GM21576 (cell line): Measurements from ENCODE around the gene STPG1.

Experiments
- ATAC-seq: cut with Tn5 transposase; IDR thresholded peaks from one replicate; pipeline ENCODE4 v1.9.1; 2021; ENCODE audit warnings: mild to moderate bottlenecking, moderate library complexity; ENCODE audit not compliant: unreplicated experiment

Gene STPG1

DNA sequence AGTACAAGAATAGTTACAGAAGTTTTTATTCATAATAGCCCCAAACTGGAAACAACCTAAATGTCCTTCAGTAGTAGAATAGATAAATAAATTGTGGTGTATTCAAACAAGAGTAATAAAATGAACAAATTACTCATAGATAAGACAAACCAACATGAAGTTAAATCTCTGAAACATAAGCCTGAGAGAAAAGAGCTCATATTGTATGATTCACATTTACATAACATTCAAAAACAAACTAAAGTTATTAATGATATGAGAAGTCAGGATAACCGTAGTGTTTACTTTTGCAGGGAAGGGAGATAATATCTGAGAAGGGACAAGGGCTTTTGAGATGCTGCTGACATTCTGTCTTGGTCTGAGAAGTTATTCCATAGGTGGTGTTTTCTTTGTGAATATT lies 13.5 kb downstream of the STPG1 start:
- ATAC-seq = no peak

DNA sequence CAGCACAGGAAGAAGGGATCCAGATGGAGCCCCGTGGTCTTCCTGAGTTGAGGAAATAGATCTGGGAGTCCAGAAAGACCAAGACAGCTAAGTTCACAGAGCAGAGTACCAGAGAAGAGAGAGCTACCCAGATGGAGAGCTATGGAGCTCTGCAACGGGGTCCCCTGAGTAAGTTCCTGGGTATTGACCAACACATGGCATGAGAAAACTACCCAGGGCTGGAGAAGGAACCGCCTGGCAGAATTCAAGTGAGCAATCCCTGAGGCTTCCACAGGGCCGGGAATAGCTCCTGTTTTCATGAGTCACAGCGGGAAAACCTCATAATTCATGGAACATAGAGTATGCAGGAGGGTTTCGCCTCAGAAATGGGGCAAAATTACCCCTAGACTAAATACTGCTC lies 19.7 kb downstream of the STPG1 start:
- no peak for ATAC-seq

DNA sequence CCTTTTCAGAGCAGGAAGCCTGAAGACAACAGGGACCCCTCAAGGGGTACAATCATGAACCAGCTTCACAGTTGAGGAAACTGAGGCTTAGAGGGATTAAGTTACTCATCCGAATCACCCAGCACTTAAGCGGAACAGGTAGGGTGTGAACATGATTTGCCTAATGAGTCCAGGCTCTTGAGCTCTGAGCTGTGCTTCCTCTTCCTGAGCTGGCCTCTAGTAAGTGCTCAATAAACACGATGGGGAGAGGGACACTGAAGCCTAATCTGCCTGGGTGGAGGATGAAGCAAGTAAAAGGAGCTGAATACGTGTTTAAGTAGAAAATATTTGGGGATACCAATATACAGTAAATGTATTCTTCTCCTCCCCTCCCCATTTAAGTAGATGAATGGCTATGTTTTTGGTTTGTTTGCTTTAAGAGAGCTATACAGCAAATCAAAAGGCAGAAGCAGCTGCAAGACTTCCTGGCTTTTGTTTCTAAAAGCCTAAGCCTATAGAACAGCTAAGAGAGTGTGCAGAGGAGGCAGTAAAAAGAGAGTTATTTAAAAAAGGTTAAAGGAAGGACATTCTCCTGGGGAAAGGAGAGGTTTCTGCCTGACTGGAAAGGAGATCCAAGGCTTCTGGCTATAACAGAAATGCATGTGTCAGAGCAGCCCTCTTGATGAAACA lies 20.5 kb downstream of the STPG1 start:
- no peak for ATAC-seq

DNA sequence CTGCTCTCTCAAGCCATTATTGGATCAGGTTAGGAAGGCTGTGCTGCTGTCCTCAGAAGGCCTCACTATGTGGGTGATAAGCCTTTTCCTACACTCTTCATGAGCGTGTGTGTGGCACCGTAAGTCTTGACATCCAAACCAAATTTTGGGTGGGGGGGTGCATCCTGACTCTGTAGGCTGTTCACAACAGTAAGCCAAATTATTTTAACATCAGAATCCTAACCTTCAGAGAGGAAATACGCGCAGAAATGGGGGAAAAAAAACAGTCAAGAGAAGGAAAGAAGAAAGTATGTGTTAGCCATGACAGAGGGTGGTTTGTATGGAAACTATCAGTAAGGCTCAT lies 21.0 kb downstream of the STPG1 start:
- no peak for ATAC-seq

DNA sequence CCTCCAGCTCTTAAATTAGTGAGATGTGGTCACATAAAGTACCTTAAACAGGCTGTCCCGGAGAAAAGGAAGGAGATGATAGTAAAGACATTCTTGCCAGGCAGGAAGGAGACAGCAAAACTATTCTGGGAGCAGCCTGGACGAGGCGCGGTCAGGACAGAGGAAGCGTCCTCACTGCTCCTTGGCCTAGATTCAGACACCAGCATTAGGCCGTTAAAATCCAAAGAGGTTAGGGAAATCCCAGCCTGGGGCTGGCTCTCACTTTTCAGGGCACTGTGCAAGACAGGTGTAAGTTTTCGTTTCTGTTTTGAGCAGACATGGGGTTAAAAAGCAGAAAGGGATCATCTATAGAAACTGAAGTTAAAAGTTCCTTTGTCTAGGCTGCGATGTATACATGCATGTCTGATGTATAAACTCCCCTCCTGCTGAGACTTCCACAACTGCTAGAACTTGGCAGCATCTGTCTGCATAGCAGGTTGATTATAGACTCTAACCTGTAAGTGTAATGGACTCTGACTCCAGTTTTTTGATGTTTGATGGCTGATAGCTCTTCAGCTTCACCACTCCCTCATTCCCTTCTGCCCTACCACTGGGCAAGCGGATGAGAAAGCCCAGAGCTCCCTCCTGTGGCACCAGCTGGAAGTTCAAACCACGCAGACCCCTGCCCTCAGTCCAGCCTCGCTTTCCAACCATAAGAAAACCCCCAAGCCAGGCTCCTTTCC lies 21.5 kb downstream of the STPG1 start:
- ATAC-seq = peak; percentile 80

DNA sequence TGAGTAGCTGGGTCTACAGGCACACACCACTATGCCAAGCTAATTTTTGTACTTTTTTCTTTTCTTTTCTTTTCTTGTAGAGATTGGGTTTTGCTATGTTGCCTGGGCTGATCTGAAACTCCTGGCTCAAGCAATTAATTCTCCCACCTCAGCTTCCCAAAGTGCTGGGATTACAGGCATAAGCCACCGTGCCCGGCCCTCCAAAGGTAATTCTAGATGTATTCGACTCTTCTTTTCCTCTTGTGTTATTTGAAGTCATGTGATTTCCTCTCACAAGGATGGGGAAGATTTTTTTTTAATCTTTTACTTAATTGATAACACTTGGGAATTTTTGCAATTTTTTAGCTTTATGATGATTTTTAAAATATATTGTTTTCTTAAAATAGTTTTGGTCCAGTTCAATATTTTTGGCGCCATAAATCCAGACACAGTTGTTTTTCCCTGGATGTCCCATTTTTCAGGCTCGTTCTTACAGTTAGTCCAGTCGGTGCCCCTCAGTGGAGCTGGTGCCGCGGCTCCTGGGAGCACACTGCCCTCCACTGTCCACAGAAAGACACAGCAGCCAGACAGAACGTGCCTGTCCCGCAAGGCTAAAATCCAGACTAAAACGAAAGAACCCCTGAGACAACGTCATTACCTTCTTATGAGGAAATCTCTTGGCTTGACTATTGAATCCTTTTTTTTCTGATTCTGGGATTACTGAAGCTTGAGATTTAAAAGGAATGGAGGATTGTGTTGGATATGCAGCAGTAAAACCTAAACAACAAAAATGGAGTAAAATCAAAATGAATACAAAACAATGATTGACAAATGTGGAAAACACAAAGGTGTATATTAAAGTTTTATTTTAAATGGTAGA lies 22.4 kb downstream of the STPG1 start:
- ATAC-seq = peak; percentile 48

DNA sequence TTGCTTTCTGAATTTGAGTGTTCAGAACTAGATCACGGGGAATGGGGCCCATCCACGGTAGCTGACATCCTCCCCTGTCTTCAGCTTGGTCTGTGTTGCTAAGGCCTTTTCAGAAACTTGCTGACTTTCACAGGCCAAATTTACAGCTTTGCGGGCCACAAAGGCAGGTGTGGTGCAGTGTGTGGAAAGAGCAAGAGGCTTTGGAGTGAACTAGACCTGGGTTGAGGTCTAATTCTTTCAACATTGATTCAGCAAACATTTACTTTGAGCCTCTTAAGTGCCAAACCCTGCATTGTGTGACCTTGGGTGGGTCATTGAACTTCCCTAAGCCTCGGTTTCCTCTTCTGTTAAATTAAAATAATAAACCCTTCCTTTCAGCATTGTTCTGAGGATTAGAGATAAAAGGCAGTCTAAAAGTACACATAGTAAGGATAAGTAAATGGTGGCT lies 24.3 kb downstream of the STPG1 start:
- no peak for ATAC-seq

DNA sequence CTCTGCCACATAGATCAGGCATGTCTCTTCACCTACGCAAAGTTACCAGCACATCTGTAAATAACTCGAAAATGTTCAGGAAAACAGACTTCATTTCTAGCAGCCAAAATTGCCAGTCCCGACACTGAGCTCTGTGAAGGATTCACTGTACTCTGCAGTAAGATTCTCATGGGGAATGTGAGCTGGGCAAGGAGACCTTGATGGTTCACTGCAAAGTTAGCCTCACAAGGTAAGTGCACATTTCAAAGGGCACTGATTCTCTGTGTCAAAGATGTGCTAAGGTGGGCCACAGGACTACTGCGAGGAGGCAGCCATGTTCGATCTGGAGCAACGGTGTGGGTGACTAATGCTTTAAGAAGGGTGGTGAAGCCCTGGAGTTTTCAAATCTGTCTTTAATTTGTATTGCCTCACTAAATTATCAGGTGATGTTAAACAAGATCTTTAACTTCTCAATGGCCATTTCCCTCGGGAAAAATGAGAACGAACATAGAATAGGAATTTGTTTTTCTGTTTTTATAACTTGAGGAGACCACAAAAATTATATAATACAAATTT lies 25.2 kb downstream of the STPG1 start:
- no peak for ATAC-seq

DNA sequence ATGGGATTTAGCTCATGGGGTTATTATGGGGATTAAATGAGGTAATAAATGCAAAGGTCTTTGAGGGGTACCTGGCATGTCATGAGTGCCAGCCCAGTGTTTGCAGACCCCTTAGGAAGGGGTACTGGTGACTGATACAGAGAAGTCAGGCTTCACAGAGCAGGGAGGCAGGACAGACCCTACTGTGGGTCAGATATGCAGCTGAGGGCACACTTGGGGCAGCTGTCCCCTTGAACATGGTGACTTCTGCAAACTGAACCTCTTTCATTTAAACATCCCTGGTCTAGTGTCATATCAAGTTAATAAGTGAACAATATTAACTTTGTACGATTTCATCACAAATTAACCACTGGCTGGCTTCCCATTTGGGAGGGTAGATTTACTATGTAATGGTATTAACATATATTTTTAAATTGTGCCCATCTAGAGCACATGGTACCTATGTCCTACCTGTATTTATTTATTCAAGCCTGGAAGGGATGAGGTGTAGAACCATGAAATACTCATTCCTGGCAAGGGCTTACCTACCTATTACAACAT lies 25.9 kb downstream of the STPG1 start:
- no peak for ATAC-seq

DNA sequence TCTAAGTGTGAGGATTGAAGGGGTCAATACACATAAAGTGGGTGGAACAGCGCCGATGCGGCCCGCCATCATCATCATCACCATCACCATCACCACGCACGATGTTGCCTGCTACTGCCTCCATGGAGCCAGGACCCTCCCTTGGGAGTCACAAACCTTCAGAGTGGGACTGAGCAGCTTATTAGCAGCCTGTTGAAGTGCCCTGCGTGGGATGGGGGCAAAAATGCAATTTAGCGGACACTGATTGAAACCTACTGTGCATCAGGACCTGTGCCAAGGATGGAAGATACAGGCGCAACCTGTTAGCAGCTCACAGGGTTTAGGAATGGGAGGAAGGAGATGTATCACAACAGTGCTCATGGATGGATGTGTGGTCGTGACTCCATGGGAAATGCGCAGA lies 26.7 kb downstream of the STPG1 start:
- no peak for ATAC-seq

DNA sequence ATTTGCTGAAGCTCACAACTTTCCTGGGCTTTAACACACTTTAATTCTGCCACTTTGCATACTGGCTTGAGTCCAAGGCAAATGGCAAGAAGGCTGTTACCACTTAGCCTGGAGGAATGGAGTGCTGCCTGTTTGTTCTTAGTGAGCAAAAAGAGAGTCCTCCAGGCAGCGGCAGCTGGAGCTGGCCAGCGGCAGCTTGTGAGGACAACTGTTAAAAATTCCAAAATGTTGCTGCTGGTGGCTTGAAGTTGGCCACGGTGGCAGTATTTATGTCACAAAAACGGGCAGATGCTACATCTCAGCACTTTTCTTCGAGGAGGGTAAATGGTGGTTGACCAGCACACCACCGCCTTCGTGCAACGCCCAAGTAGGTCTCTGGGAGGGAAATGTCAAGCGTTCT lies 27.3 kb downstream of the STPG1 start:
- ATAC-seq = no peak

DNA sequence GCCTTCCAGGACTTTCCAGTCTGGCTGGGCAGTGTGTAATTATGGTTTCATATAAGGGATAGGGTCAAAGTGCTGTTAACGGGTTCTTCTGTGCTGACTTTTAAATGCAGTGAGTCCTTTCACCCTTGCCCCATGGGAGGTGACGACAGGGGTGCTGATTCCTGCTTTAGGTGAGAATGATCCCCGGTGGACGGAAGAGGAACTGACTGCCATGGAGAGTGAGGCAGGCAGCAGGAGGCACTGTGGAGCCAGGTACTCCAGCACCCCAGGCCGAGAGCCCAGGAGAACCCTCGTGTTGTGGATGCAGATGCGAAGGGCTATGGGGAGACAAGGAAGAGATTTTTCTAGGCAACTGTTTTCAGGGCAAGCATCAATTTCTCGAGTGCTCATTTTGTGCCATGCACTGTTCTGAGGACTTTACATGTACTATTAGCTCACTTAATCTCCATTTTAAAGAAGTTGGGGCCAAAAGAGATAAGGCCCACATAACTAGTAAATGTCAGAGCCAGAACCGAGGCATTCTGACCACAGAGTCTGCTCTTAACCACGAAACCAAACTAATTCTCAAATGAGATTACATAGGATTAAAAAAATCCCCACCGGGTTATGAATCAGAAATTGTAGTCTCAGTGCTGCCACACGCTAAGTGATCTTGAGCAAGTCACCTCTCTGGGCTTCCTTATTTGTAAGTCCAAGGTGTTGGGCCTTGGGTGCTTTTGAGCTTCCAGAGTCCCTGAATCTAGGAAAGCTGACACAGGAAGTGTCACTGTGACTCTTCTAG lies 28.2 kb downstream of the STPG1 start:
- no peak for ATAC-seq

DNA sequence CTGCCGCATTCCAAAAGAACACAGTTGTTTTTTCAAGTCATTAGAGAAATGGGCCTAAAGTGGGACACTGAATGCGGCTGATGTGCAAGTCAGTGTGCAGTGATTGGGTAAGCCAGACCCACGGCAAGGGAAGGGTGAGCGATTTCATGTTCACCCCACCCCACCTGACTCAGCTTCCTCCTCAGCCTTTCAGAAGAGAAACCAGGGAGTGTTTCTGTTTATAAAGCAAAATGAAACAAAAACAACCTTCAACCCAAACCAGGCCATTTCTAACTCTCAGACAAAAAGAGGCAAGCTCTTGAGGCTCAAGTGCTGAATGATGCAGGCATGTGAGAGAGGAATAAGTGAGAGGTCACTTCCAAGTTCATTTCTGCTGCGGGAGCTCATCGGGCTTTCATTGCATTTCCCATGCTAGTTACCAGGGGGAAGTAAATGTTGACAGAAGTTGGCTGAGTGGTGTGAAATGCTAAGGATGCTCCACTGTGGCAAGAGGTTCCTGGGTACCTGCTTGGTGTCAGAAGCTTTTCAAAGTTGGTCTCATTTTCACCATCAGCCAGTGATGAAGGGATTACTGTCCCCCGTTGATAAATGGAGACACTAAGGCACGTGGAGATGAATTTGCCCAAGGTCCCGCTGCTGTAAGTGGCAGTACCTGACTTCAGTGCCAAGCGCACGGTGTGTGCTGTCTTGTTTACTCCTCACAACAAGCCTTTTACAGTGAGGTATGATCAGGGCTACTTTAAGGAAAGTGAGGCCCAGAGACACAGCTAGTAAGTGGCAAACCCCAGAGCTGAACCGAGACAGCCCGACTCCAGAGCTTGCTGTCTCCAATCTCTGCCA lies 29.1 kb downstream of the STPG1 start:
- peak; percentile 72 for ATAC-seq

DNA sequence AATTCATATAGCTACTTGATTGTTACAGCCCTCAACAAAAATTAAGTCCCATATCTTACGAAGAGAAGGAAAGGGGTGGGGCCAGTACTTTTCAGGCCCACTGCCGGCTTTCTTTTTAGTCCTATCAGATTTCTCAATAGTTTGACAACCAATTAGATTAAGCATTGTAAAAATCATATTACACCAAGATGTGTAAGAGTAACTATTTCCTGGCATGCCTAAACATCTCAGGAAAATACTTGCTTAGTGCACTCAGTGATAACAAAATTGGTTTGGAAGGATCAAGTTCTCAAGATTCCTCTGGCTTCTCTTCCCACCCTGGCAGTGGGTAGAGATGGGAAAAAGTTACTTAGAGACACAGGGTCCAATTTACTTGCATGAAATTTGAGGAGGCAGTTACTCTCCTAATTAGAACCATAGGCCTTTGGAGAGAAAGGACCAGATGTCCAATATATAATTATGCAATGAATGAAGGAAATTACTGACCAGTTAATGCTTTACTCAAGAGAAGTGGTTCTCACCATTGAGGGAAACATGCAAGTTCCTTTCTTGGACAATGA lies 30.1 kb downstream of the STPG1 start:
- ATAC-seq = no peak

DNA sequence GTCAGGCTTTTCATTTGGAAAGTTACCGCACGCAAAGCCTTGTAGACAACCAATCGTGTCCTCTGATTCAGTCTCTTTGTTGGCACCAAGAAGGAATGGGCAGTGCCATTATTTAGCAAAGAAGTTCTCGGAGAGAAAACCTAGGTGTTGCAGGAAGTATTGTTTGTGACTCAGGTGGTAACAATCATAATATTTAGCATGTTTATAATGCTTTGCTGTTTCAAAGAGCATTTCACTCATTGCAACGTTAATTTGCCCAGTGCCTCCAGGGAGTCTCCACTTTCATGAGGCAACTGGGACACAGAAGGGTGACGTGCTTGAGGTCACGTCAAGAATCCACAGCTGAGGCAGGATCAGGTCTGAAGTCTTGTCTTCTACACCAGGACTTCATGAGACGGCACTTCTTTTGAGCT lies 31.4 kb downstream of the STPG1 start:
- ATAC-seq = no peak

DNA sequence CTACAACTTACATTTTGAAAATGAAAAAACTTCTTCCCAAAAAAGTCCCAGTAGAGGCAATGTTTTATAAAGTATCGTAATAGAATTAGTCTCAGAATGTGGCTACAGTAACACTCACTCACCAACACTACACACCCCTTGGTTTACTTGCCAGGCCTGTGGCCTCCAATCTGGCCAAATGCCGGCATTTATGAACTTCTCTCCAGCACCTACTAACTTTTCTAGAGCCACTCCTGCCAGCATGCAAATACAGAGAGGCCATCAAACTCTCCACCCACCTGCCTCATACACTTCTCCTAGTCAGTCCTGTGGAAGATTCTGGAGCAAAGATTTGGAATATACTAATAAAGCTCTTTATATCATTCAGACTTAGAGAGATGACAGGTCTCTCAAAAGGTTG lies 32.3 kb downstream of the STPG1 start:
- no peak for ATAC-seq

DNA sequence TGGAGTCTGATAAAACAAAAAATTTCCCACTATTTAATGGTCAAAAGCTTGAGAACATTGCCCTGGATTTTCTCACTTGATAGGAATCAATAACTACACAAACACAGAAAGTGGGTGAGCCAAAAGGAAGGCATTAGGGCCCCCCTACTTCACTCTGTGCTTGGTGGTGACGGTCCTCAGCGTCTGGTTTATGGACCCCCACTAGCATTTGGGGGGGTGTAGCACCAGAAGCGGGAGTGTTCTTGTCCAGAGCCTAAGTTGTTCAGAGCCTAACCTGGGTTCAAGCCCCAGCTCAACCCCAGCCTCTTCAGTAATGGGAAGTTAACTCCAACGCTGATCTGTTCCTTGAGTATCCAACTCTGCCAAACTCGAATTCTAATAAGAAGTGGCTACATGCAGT lies 33.1 kb downstream of the STPG1 start:
- no peak for ATAC-seq

DNA sequence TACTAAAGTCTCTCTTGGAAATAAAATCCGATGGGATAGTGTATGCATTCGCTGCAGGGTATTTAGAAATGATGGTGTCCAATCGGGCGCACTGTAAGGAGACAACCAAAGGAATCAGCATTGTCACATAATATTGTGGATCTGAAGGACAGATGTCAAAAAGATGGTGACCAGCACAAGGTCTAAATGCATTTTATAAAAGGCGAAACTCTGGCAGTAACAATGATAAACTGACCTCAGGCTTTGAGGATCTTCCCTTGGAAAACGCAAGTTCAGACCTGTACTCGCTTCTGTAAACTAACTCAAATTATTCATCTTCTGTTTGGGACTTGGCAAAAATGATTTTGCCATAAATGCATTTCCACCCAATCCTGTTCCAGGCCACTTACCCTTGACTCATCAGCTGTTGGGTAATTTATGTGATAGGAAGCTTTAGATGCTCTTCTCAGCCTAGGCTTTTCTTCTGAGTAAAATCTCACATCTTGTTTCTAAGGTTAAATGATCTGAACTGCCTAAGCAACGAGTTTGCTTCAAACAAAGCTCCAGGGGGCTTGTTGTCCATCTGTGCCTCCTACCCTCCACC lies 33.8 kb downstream of the STPG1 start:
- no peak for ATAC-seq
